Coronary artery (tissue), 2 donors: Measurements from ENCODE around the gene CS.
"Not testable (repeated sequence)": the region's sequence is repeated elsewhere in the genome, so short reads cannot be mapped to it uniquely, and the experiment has no call there.

Source experiments
- DNase-seq: peaks from one replicate; pipeline ENCODE4 v3.0.0-alpha.2; 2017; ENCODE audit warnings: low spot score
- H3K27ac ChIP-seq, 2 donors: fragments of 200-600 bp; sonication (generic); one replicate each; pipeline ENCODE4 v1.5.1; 2016 to 2019
- H3K4me3 ChIP-seq: fragments of 200-600 bp; sonication (generic); 2 replicates; pipeline ENCODE4 v1.5.1; 2016; ENCODE audit warnings: mild to moderate bottlenecking, moderate library complexity
- TF ChIP-seq, protein P1 (sequence below): fragments of 200-600 bp; sonication (generic); IDR thresholded peaks from one replicate; pipeline ENCODE4 v1.5.1; 2019; ENCODE audit warnings: antibody characterized with exemption

The CS gene

DNA sequence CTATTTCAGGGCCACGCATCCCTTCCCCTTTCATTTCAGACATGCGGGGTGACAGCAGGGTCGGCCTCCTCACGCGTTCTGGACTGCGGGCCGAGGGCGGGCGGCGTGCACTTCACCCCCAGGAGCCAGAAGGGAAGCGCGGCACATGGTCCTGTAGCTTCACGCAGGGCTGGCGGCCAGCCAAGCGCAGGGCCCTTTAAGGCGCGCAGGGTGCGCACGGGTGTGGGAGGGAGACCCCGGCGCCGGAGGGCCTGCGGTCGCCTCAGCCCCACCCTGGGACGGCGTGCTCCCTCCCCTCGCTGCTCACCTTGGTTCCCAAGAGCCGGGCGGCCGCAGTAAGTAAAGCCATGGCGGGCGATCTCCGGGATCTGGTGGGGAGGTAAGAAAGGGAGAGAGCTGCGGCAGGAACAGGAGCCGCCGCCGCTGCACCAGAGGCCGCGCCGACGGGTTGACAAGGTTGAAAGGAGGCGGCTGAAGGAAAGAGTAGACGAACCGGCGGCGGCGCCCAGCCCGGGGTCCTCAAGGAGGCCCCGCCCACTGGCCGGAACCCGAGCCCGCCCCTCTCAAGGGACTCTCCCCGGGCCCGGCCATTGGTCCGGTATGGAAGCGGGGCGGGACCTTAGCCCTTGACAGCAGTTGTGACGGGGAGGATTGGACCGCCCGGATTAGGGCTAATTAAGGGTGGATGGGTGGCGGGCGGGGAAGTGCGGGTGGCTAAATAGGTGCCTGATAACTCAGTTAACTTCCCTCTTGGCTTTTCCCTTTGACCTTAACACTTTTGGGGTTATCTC, at the start of gene CS:
TSS of gene CS (minus strand) at position 478 of the 791 bp plus-strand sequence. CDS start at position 349, 129 bp downstream.
- TF ChIP-seq, protein P1, sequence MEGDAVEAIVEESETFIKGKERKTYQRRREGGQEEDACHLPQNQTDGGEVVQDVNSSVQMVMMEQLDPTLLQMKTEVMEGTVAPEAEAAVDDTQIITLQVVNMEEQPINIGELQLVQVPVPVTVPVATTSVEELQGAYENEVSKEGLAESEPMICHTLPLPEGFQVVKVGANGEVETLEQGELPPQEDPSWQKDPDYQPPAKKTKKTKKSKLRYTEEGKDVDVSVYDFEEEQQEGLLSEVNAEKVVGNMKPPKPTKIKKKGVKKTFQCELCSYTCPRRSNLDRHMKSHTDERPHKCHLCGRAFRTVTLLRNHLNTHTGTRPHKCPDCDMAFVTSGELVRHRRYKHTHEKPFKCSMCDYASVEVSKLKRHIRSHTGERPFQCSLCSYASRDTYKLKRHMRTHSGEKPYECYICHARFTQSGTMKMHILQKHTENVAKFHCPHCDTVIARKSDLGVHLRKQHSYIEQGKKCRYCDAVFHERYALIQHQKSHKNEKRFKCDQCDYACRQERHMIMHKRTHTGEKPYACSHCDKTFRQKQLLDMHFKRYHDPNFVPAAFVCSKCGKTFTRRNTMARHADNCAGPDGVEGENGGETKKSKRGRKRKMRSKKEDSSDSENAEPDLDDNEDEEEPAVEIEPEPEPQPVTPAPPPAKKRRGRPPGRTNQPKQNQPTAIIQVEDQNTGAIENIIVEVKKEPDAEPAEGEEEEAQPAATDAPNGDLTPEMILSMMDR, result no peak
- H3K27ac ChIP-seq, result peak within 1 kb of the TSS; percentile 86 to 92
- peak; percentile 99 for DNase-seq
- peak within 1 kb of the TSS; percentile 96 for H3K4me3 ChIP-seq

DNA sequence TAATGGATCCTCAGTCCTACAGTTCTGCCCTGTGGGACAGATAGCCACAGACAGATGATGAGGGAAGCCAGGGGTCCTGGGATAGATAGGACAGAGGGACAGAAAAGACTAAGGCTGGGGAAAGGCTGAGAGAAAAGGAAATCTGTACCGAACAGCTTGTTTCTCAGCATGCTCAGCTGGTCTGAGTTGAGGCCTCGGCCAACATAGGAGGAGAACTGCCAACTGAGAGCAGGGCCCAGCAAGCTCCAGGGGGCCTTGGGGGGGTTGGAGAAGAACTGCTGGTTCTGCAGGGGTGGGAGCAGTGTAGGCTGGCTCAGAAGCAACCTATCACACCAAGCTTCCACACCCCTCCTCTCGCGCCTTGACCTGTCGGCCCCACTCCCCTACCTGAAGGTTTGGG, 48.6 kb upstream of the CS start:
- TF ChIP-seq, protein P1, result no peak
- Histone ChIP-seq H3K27ac (no peak overlapping the region), H3K4me3 (no peak overlapping the region)
- no peak for DNase-seq

DNA sequence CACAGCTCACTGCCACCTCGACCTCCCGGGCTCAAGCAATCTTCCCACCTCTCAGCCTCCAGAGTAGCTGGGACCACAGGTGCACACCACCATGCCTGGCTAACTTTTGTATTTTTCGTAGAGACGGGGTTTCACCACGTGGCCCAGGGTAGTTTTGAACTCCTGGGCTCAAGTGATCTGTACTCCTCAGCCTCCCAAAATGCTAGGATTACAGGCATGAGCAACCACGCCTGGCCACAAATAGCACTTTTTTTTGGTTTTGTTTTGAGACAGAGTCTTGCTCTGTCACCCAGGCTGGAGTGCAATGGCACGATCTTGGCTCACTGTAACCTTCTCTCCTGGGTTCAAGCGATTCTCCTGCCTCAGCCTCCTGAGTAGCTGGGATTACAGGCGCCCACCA, 47.1 kb upstream of the CS start:
- H3K27ac ChIP-seq, DNase-seq: not testable (repeated sequence)

DNA sequence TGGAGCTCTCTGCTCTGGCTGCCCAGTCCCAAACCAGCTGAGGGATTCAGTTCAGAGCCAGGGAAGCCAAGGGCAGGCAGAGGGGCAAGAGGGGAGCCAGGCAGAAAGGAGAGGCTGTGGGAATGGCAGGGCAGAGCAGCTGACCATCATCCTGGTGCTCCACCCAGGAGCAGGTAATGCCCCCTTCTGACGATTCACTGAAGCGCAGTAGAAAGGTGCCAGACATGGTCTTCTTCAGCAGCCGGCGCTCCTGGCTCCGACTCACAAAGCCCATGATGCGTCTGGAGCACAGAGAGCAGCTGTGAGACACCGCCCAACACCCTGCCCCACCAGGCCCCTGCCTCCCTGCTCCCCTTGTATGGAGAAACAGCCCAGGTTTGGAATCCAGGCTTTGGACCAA, 46.5 kb upstream of the CS start:
- Histone ChIP-seq H3K27ac (no peak overlapping the region), H3K4me3 (no peak overlapping the region)
- TF ChIP-seq, protein P1, result no peak
- DNase-seq, result no peak

More for the DNA sequence above, 47.1 kb upstream of the CS start:
- not testable (repeated sequence) for H3K4me3 ChIP-seq

DNA sequence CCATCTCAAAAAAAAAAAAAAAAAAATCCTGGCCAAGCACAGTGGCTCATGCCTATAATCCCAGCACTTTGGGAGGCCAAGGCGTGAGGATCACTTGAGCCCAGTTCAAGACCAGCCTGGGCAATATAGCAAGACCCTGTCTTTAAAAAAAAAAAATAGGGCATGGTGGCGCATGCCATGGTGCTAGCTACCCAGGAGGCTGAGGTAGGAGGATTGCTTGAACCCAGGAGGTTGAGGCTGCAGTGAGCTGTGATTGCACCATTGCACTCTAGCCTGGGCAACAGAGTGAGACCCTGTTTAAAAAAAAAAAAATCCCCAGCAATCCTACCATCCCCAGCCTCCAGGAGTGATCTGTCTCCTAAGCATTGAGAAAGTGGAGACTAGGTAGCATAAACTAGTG, 42.2 kb upstream of the CS start:
- DNase-seq, H3K27ac ChIP-seq, H3K4me3 ChIP-seq: not testable (repeated sequence)

DNA sequence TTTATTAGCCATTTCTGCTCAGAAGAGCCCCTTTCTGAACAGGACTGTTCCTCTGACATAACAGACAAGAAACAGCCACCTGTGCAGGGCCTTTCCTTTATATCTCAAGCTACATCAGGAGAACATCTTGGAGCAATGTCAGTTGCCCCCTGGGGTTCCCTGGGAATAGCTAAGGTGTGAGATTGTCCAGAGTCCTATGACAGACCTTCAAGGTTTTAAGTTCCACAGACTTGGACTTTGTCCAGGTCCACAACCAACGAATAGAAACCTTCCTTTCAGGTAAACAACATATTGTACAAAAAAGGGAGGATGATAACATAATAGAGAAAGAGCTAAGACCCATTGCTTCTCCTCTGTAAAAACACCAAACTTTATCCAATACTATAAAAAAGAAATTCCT, 41.5 kb upstream of the CS start:
- DNase-seq, result no peak
- Histone ChIP-seq H3K27ac (no peak overlapping the region), H3K4me3 (no peak overlapping the region)
- TF ChIP-seq, protein P1, result no peak

DNA sequence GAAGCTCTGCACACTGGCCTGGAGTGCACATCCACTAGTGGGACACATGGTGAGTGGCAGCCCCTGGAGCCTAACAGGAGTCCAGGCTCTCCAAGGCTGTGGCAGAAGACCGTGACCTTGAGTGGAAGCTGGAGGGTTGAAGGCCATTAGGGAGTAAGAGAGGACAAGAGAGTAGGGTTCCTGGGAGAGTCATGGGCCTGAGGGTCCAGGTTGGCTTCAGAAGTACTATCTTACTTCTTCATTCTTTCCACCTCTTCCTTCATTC, 39.0 kb upstream of the CS start:
- TF ChIP-seq, protein P1, result no peak
- no peak for DNase-seq
- Histone ChIP-seq H3K4me3 (no peak overlapping the region), H3K27ac (peak overlapping the region in 1 of 2 donors; percentile 0)

DNA sequence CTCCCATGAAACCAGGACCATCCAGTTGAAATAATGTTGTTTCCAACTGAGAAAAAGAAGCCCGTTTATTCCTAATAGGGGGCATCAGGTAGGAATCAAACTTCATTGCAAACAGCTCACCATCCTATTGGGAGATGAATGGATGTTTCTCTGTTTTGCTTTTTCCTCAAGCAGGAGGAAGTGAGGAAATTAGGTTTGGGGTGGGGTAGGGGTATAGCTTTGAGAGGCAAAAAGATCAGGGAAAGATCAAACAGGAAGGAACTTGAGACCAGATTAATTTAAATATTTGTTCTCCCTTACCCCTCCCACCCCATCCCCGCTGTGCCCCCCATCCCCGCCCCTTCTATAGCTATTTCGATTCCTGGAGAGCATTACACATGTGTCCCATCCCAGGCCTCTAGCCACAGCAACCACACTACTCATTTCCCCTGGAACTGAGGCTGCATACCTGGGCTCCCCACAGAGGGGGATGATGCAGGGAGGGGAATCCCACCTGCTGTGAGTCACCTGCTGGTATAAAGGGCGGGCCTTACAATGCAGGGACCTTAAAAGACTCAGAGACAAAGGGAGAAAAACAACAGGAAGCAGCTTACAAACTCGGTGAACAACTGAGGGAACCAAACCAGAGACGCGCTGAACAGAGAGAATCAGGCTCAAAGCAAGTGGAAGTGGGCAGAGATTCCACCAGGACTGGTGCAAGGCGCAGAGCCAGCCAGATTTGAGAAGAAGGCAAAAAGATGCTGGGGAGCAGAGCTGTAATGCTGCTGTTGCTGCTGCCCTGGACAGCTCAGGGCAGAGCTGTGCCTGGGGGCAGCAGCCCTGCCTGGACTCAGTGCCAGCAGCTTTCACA, 38.4 kb upstream of the CS start, which contains the start of gene IL23A:
TSS of gene IL23A (plus strand) at position 577 of the 850 bp plus-strand sequence. CDS start at position 738, 161 bp downstream.
- Histone ChIP-seq H3K4me3 (no peak within 1 kb of the TSS), H3K27ac (peak within 1 kb of the TSS in 1 of 2 donors; percentile 0)
- TF ChIP-seq, protein P1, result no peak
- DNase-seq, result no peak
